SK-N-SH treated with all-trans-retinoic acid at 6 μM for 48 hours (cell line): ENCODE results near the gene ERCC6L.

Experiments
- ATAC-seq: fragments of 200-7000 bp; cut with Tn5 transposase; 3 replicates; pipeline ENCODE4 v1.9.1; 2020; ENCODE audit warnings: mild to moderate bottlenecking, moderate library complexity
- ARNTL ChIP-seq: fragments of 450-650 bp; formaldehyde crosslinking; IDR thresholded peaks from 2 replicates; pipeline ENCODE4 v1.5.0; 2020; ENCODE audit warnings: low read depth, mild to moderate bottlenecking, moderate library complexity, borderline replicate concordance
- BACH2 ChIP-seq: fragments of 250-450 bp; sonication (Bioruptor Pico); IDR thresholded peaks from 2 replicates; pipeline ENCODE4 v1.9.0; 2021; ENCODE audit warnings: mild to moderate bottlenecking, borderline replicate concordance
- CSDC2 ChIP-seq: fragments of 250-450 bp; sonication (Bioruptor Pico); IDR thresholded peaks from 2 replicates; pipeline ENCODE4 v1.5.0; 2020; ENCODE audit warnings: mild to moderate bottlenecking, moderate library complexity
- ISL1 ChIP-seq: fragments of 250-450 bp; sonication (Bioruptor Pico); IDR thresholded peaks from 2 replicates; pipeline ENCODE4 v2.1.2; 2022; ENCODE audit warnings: mild to moderate bottlenecking, moderate library complexity
- PPARA ChIP-seq: fragments of 250-450 bp; sonication (Bioruptor Pico); IDR thresholded peaks from 2 replicates; pipeline ENCODE4 v1.5.0; 2020; ENCODE audit warnings: mild to moderate bottlenecking, borderline replicate concordance
- RARB ChIP-seq: fragments of 250-450 bp; sonication (Bioruptor Pico); IDR thresholded peaks from 2 replicates; pipeline ENCODE4 v1.8.0; 2021; ENCODE audit warnings: mild to moderate bottlenecking, moderate library complexity
- SNAI2 ChIP-seq: fragments of 250-450 bp; sonication (Bioruptor Pico); IDR thresholded peaks from 2 replicates; pipeline ENCODE4 v1.5.0; 2020; ENCODE audit warnings: mild to moderate bottlenecking, moderate library complexity
- TCF4 ChIP-seq: fragments of 250-450 bp; sonication (Bioruptor Pico); IDR thresholded peaks from 2 replicates; pipeline ENCODE4 v1.8.0; 2021; ENCODE audit warnings: mild to moderate bottlenecking, moderate library complexity, borderline replicate concordance
- TOX ChIP-seq: fragments of 250-450 bp; sonication (Bioruptor Pico); IDR thresholded peaks from 2 replicates; pipeline ENCODE4 v1.8.0; 2021; ENCODE audit warnings: mild to moderate bottlenecking, moderate library complexity, borderline replicate concordance
- ZC3H10 ChIP-seq: fragments of 250-450 bp; sonication (Bioruptor Pico); IDR thresholded peaks from 2 replicates; pipeline ENCODE4 v1.5.1; 2021; ENCODE audit warnings: mild to moderate bottlenecking, moderate library complexity
- ZFP30 ChIP-seq: fragments of 450-650 bp; formaldehyde crosslinking; IDR thresholded peaks from 2 replicates; pipeline ENCODE4 v1.5.0; 2022; ENCODE audit warnings: mild to moderate bottlenecking, moderate library complexity
- ZNF565 ChIP-seq: fragments of 450-650 bp; formaldehyde crosslinking; conservative IDR thresholded peaks from 2 replicates; pipeline ENCODE4 v1.5.0; 2020; ENCODE audit warnings: low read depth, mild to moderate bottlenecking, moderate library complexity
- ZNF70 ChIP-seq: fragments of 450-650 bp; formaldehyde crosslinking; IDR thresholded peaks from 2 replicates; pipeline ENCODE4 v1.5.0; 2020; ENCODE audit warnings: mild to moderate bottlenecking, moderate library complexity
- ZNF8 ChIP-seq: fragments of 450-650 bp; formaldehyde crosslinking; IDR thresholded peaks from 2 replicates; pipeline ENCODE4 v1.5.0; 2020; ENCODE audit warnings: mild to moderate bottlenecking, moderate library complexity
- TF ChIP-seq, protein P1 (sequence below): fragments of 250-450 bp; sonication (Bioruptor Pico); IDR thresholded peaks from 2 replicates; pipeline ENCODE4 v1.5.0; 2020; ENCODE audit warnings: mild to moderate bottlenecking, moderate library complexity
- TF ChIP-seq, protein P2 (sequence below): fragments of 250-450 bp; sonication (Bioruptor Pico); IDR thresholded peaks from 2 replicates; pipeline ENCODE4 v1.8.0; 2020; ENCODE audit warnings: mild to moderate bottlenecking, moderate library complexity, borderline replicate concordance
- TF ChIP-seq, protein P3 (sequence below): fragments of 250-450 bp; sonication (Bioruptor Pico); IDR thresholded peaks from 2 replicates; pipeline ENCODE4 v1.8.0; 2021; ENCODE audit warnings: low read depth, mild to moderate bottlenecking, moderate library complexity, borderline replicate concordance

Gene ERCC6L

DNA sequence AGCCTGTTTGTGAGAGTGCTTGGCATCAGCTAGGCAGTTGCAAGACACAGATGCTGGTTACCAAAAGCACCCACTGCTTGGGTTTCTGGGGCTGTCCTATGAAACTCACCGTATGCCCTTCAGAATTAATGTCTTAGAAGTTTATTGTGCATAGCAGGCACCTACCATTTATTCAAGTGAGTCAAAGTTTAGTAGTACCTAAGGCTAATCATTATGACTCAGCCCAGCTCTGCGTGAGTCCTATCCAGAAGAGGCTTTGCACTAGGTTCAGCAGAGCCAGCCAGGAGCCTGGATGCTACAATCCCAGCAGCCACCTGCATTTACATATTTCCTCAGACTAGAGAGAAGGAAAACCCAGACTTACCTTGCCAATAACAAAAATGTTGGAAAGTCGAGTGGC lies 34.0 kb upstream of the ERCC6L start:
- TF ChIP-seq ZNF8 (CRISPR knock-in tag), result no peak
- no peak for TF ChIP-seq BACH2 (CRISPR knock-in tag)
- TF ChIP-seq ZC3H10 (CRISPR knock-in tag), result no peak
- TF ChIP-seq ZNF565 (CRISPR knock-in tag), result no peak
- TF ChIP-seq, protein P1, sequence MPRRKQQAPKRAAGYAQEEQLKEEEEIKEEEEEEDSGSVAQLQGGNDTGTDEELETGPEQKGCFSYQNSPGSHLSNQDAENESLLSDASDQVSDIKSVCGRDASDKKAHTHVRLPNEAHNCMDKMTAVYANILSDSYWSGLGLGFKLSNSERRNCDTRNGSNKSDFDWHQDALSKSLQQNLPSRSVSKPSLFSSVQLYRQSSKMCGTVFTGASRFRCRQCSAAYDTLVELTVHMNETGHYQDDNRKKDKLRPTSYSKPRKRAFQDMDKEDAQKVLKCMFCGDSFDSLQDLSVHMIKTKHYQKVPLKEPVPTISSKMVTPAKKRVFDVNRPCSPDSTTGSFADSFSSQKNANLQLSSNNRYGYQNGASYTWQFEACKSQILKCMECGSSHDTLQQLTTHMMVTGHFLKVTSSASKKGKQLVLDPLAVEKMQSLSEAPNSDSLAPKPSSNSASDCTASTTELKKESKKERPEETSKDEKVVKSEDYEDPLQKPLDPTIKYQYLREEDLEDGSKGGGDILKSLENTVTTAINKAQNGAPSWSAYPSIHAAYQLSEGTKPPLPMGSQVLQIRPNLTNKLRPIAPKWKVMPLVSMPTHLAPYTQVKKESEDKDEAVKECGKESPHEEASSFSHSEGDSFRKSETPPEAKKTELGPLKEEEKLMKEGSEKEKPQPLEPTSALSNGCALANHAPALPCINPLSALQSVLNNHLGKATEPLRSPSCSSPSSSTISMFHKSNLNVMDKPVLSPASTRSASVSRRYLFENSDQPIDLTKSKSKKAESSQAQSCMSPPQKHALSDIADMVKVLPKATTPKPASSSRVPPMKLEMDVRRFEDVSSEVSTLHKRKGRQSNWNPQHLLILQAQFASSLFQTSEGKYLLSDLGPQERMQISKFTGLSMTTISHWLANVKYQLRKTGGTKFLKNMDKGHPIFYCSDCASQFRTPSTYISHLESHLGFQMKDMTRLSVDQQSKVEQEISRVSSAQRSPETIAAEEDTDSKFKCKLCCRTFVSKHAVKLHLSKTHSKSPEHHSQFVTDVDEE (CRISPR knock-in tag), result no peak
- no peak for TF ChIP-seq ARNTL (CRISPR knock-in tag)
- TF ChIP-seq ZNF70 (CRISPR knock-in tag), result no peak
- TF ChIP-seq CSDC2 (CRISPR knock-in tag), result no peak
- TF ChIP-seq TCF4 (CRISPR knock-in tag), result no peak
- TF ChIP-seq ISL1 (CRISPR knock-in tag), result no peak
- peak; percentile 11; the same call in 2 of the 3 replicates for ATAC-seq

DNA sequence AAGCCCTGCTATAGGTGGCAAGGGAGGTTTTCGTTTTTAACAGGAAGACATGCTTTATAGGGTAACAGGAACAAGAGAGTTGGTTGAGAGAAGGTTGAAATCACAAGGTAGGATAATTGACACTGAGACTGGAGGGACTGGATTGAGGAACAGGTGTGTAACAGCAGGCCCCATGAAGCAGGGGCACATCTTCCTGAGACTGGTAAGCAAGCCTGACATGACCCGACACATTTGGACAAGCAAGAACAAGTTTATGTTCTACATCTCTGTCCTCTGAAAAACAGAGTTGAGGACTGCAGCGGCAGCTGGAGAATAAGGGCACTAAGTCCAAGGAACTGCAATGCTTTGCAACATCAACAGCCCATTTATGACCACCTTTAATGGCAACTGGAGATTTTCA lies 33.0 kb upstream of the ERCC6L start:
- no peak for ATAC-seq
- TF ChIP-seq ISL1 (CRISPR knock-in tag) (no peak), ZFP30 (no peak), ZNF565 (CRISPR knock-in tag) (no peak), CSDC2 (CRISPR knock-in tag) (no peak), ZC3H10 (CRISPR knock-in tag) (no peak), TOX (no peak), RARB (CRISPR knock-in tag) (no peak), TCF4 (CRISPR knock-in tag) (no peak), ZNF8 (CRISPR knock-in tag) (no peak)
- TF ChIP-seq, protein P2, sequence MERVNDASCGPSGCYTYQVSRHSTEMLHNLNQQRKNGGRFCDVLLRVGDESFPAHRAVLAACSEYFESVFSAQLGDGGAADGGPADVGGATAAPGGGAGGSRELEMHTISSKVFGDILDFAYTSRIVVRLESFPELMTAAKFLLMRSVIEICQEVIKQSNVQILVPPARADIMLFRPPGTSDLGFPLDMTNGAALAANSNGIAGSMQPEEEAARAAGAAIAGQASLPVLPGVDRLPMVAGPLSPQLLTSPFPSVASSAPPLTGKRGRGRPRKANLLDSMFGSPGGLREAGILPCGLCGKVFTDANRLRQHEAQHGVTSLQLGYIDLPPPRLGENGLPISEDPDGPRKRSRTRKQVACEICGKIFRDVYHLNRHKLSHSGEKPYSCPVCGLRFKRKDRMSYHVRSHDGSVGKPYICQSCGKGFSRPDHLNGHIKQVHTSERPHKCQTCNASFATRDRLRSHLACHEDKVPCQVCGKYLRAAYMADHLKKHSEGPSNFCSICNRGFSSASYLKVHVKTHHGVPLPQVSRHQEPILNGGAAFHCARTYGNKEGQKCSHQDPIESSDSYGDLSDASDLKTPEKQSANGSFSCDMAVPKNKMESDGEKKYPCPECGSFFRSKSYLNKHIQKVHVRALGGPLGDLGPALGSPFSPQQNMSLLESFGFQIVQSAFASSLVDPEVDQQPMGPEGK, result no peak
- TF ChIP-seq, protein P1 (CRISPR knock-in tag), result no peak

DNA sequence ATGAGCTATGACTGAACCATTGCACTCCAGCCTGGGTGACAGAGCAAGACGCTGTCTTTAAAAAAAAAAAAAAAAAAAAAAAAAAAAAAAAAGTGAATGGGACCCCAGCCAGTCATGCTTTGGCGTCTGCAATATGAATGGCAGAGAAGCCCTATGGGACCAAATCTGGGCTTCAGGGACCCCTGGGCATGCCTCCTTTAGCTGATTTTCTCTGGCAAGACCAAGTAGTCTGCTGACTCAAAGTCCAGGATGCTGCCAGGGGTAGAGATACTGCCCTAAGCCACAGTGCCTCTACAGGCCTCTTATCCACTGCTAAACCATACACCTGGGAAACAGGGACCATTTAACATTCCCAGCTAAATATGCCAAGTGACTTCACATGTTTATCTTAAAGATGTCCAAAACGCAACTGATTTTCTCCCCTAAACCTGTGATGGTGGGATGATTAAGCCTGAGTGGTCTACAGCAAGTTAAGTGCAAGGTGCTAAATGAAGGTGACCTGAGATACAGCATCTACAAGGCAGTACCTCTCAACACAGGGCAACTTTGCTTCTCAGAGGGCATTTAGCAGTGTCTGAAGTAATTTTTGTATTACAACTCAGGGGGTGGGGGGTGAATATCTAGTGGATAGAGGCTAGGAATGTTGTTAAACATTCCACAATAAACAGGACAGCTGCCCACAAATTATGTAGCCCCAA lies 32.4 kb upstream of the ERCC6L start:
- peak; percentile 10; the same call in 2 of the 3 replicates for ATAC-seq
- TF ChIP-seq TCF4 (CRISPR knock-in tag) (no peak), BACH2 (CRISPR knock-in tag) (no peak), PPARA (no peak), ISL1 (CRISPR knock-in tag) (no peak), ARNTL (CRISPR knock-in tag) (no peak), SNAI2 (CRISPR knock-in tag) (no peak), TOX (no peak), ZNF70 (CRISPR knock-in tag) (no peak), RARB (CRISPR knock-in tag) (no peak)
- TF ChIP-seq, protein P1 (CRISPR knock-in tag), result no peak
- TF ChIP-seq, protein P3, sequence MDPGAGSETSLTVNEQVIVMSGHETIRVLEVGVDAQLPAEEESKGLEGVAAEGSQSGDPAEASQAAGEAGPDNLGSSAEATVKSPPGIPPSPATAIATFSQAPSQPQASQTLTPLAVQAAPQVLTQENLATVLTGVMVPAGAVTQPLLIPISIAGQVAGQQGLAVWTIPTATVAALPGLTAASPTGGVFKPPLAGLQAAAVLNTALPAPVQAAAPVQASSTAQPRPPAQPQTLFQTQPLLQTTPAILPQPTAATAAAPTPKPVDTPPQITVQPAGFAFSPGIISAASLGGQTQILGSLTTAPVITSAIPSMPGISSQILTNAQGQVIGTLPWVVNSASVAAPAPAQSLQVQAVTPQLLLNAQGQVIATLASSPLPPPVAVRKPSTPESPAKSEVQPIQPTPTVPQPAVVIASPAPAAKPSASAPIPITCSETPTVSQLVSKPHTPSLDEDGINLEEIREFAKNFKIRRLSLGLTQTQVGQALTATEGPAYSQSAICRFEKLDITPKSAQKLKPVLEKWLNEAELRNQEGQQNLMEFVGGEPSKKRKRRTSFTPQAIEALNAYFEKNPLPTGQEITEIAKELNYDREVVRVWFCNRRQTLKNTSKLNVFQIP (CRISPR knock-in tag), result no peak
